Skeletal muscle cell (primary cell): Measurements from ENCODE around the gene PAGE3.

Source experiments
- DNase-seq: peaks from one replicate; pipeline ENCODE4 v3.0.0-alpha.2; 2010; ENCODE audit warnings: low read depth
- H3K4me3 ChIP-seq: 2 replicates; pipeline ENCODE4 v1.5.1; 2011; ENCODE audit warnings: low read depth, mild to moderate bottlenecking, control low read depth, low read length, moderate library complexity

The PAGE3 gene

GRCh38 chrX:55264816-55265215 is at the start of gene PAGE3:
PAGE3 (minus strand) TSS chrX:55264916; CDS start chrX:55263903, 1,013 bp downstream.
- DNase-seq: no peak
- H3K4me3 ChIP-seq: no peak within 1 kb of the TSS

GRCh38 chrX:55312655-55313054 is 47.9 kb upstream of the PAGE3 start:
- DNase-seq: no peak
- H3K4me3 ChIP-seq: no peak overlapping the region

GRCh38 chrX:55290963-55291362 is 26.2 kb upstream of the PAGE3 start:
- no peak for DNase-seq
- H3K4me3 ChIP-seq: no peak overlapping the region

- H3K4me3 ChIP-seq: no peak overlapping the region
- no peak for DNase-seq
Observed at GRCh38 chrX:55279832-55280231, 15.1 kb upstream of the PAGE3 start.

GRCh38 chrX:55260806-55261205 is 3.9 kb downstream of the PAGE3 start:
- no peak for DNase-seq

GRCh38 chrX:55253528-55253927 is 11.2 kb downstream of the PAGE3 start:
- no peak for DNase-seq

More at GRCh38 chrX:55260806-55261205, 3.9 kb downstream of the PAGE3 start:
- no peak overlapping the region for H3K4me3 ChIP-seq

GRCh38 chrX:55240788-55241340 is 23.9 kb downstream of the PAGE3 start:
- no peak overlapping the region for H3K4me3 ChIP-seq
- DNase-seq: no peak

More at GRCh38 chrX:55253528-55253927, 11.2 kb downstream of the PAGE3 start:
- H3K4me3 ChIP-seq: no peak overlapping the region

GRCh38 chrX:55220119-55220794 is 44.5 kb downstream of the PAGE3 start, which contains the start of gene PAGE5:
PAGE5 (plus strand) TSS chrX:55220346; CDS start chrX:55221383, 1,037 bp downstream.
- DNase-seq: no peak
- H3K4me3 ChIP-seq: no peak within 1 kb of the TSS

- H3K4me3 ChIP-seq: no peak overlapping the region
- DNase-seq: no peak
Observed at GRCh38 chrX:55213381-55213780, 51.3 kb downstream of the PAGE3 start.

GRCh38 chrX:55210931-55211677 is 53.6 kb downstream of the PAGE3 start:
- no peak for DNase-seq
- H3K4me3 ChIP-seq: no peak overlapping the region
